Inflammatory macrophage treated with lipopolysaccharide for 4 hours (primary cell): ENCODE results near the gene DCTN2.
"Not testable (repeated sequence)": the region's sequence is repeated elsewhere in the genome, so short reads cannot be mapped to it uniquely, and the experiment has no call there.

Experiments used
- DNase-seq: peaks from one replicate; pipeline ENCODE4 v3.0.0-alpha.2; 2020

Gene DCTN2

GRCh38 chr12:57525615-57526383 lies 21.2 kb downstream of the DCTN2 start:
- no peak for DNase-seq

GRCh38 chr12:57524814-57525614 lies 22.0 kb downstream of the DCTN2 start:
- no peak for DNase-seq

GRCh38 chr12:57523706-57524614 lies 23.0 kb downstream of the DCTN2 start:
- DNase-seq = no peak

GRCh38 chr12:57522887-57523705 lies 23.9 kb downstream of the DCTN2 start:
- peak; percentile 53 for DNase-seq

DNA sequence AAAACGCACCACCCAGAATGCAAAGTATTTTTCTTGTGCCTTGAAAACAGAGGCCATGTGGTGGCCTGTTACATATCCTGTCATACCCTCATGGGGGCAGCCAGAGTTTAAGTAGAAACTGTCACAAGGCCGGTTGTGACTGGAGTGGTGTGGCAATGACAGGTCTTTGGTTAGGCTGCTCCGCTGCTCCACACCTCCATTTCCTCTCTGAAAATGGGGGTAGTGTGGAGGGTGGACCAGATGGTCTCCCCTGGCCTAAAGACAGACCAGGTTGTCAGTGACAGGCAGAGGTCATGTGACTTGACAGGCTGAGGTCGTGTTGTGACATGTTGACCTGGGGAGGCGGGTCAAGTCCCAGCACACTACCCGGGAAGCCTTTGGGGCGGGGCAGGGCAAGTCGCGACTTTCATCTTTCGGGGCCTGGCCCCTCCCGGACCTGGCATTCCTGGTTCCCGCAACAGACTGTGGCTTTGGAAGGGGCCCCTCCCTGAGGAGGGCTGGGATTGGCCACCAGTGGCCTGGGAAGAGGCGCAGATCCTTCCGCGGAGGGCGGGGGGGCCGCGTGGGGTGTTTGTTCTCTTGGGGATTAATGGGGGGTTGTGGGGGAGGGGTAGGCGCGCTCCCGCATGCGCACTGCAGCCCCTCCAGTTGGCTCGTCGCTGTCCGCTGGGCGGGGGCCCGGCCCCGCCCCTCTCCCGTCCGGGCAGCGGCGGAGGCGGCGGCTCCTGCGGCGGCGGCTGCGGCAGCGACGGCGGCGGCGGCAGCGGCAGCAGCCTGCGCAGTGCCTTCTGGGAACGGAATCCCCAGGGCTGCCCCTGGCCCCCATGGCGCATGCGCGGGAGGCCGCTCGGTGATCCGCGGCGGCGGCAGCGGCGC lies 24.7 kb downstream of the DCTN2 start, which contains the start of gene MBD6:
MBD6 (plus strand) TSS at position 814 of the 876 bp plus-strand sequence. CDS start 1,480 bp downstream, outside the sequence.
- DNase-seq = peak; percentile 90

- DNase-seq = no peak
Measured at GRCh38 chr12:57521525-57522010, 25.4 kb downstream of the DCTN2 start.

- DNase-seq = peak; percentile 99
Measured at GRCh38 chr12:57520053-57520818, 26.8 kb downstream of the DCTN2 start, which contains the start of gene DDIT3. Gene DDIT3 (minus strand): TSS chr12:57520514. CDS start chr12:57517406, 3,108 bp downstream.

GRCh38 chr12:57519796-57520052 lies 27.3 kb downstream of the DCTN2 start:
- no peak for DNase-seq

DNA sequence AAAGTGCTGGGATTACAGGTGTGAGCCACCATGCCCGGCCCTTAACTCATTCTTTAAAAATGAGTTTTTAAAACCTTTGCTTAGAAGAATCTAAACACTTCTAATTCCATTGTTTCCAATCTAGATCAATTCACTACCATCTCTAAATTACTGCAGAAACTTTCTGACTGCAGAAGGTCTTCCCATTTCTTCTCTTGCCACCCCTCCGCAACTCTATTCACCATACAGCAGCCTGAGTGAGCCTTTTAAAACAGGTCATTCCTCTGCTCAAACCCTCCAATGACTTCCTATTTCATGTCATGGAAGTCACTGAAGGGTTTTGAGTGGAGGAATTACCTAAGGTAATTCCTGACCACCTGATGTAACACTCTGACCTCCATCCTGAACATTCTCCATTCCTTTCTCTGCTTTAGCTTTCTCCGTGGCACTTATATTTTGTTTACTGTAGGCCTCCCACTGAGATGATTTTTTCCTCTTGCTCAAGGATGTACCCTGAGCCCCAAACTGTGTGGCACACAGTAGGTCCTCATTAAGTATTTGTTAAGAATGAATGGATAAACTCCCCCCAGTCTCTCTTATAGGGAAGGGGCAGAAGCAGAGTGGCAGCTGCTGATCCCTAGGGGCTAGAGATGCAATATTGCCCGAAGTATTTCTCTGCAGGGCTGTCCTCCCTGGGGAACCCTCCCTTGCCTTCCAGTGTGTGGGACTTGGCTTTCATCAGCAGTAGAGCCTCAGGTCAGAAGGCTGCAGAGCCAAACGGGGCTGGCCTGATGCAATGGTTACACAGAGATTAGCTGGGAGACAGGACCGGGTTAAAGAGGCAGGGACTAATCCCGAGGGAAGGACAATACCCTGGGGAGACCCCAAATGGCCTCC lies 27.8 kb downstream of the DCTN2 start:
- peak; percentile 48 for DNase-seq

GRCh38 chr12:57518176-57518919 lies 28.6 kb downstream of the DCTN2 start:
- no peak for DNase-seq

DNA sequence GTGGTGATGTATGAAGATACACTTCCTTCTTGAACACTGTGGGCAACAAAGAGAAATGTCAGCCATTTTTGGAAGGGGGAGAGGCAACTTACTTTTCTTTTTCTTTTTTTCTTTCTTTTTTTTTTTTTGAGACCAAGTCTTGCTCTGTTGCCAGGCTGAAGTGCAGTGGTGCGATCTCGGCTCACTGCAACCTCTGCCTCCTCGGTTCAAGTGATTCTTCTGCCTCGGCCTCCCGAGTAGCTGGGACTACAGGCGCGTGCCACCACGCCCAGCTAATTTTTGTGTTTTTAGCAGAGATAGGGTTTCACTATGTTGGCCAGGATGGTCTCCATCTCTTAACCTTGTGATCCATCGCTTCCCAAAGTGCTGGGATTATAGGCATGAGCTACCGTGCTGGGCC lies 29.3 kb downstream of the DCTN2 start:
- DNase-seq = not testable (repeated sequence)

DNA sequence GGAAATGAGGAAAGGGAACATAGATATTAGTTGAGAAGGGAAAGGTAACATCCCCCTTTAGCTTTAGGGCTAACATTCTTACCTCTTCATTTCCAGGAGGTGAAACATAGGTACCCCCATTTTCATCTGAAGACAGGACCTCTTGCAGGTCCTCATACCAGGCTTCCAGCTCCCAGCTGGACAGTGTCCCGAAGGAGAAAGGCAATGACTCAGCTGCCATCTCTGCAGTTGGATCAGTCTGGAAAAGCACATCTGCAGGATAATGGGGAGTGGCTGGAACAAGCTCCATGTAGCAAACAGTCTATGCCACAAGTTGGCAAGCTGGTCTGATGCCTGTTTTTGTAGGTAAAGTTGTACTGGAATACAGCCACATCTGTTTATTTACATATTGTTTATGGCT lies 29.8 kb downstream of the DCTN2 start:
- no peak for DNase-seq

DNA sequence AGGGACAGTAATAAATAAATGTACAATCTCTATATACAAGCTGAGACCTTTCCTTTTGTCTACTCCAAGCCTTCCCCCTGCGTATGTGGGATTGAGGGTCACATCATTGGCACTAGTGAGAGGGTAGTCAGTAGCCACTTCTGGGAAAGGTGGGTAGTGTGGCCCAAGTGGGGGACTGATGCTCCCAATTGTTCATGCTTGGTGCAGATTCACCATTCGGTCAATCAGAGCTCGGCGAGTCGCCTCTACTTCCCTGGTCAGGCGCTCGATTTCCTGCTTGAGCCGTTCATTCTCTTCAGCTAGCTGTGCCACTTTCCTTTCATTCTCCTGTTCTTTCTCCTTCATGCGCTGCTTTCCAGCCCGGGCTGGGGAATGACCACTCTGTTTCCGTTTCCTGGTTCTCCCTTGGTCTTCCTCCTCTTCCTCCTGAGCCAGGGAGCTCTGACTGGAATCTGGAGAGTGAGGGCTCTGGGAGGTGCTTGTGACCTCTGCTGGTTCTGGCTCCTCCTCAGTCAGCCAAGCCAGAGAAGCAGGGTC lies 30.3 kb downstream of the DCTN2 start:
- DNase-seq = no peak

DNA sequence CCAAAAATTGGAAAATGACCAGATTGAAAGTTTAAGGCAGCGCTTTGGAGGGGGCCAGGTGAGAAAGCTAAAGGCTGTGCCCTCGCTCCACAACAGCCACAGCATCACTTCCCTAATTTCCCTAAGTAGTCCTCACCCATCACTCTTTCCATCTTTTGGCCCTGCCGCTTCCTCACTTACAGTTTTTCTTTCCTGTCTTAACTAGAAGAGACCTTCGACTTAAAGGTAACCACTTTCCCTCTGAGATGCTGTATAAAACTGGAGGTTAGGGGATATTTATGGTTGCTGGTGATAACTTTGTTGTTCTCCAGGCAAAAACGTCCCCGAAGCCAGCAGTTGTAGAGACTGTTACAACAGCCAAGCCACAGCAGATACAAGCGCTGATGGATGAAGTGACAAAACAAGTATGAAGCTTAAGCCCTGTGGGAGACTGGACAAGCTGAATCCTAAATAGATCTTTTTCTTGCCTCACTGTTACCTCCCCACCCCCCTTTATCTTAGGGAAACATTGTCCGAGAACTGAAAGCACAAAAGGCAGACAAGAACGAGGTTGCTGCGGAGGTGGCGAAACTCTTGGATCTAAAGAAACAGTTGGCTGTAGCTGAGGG lies 31.0 kb downstream of the DCTN2 start:
- DNase-seq = no peak

DNA sequence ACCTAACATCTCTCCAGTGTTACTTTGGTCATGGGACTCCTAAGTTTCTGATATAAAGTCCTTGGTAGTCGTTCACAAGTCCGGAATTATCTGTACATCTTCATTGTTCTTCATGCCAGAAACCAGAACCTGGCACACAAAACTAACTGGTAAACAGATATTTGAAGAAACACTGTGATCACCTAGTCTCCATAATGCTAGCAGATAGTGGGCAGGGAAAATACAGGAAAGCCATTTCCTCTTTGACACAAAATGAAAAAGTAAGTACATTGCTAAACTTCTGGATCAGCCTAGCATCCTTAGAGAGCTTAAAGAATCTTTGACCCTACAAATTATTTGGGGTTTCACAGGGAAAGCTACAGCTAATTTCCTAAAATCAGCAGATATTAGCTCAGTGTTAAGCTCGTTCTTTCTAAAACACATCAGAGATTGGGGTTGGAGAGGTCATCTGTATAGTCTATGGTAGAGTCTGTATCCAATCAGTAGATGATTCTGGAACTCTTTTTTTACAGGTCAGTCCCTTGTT lies 31.5 kb downstream of the DCTN2 start:
- DNase-seq = no peak

DNA sequence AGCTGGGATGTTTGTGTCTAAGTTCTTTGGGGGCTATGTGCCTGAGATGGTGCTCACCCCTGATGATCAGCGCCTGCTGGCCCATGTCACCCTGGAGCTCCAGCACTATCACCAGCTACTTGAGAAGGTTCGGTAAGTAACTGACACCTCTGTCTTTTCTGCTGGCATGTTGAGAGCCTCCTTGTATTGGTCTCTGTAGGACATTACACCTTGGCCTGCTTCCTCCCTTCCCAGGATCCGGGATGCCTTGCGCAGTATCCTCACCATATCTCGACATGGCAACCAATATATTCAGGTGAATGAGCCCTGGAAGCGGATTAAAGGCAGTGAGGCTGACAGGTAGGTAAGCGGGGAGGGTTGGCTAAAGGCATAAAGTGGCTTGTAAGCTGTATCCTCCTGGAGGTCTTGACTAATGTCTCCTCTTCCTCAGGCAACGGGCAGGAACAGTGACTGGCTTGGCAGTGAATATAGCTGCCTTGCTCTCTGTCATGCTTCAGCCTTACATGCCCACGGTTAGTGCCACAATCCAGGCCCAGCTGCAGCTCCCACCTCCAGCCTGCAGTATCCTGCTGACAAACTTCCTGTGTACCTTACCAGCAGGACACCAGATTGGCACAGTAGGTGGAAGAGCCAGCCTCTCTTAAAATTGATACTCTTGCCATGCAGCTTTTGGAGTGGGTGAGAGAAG lies 32.1 kb downstream of the DCTN2 start:
- no peak for DNase-seq

- DNase-seq = not testable (repeated sequence)
Measured at GRCh38 chr12:57514246-57514645, 32.7 kb downstream of the DCTN2 start.
